Transverse colon (tissue), 4 donors: ENCODE measurements around the gene GALR1.

ENCODE experiments used
- EP300 ChIP-seq: sonication (generic); formaldehyde crosslinking; IDR thresholded peaks from one replicate; pipeline ENCODE4 v1.6.1; 2017; ENCODE audit warnings: antibody characterized with exemption, low read depth
- POLR2A ChIP-seq: fragments of 450-650 bp; IDR thresholded peaks from one replicate; pipeline ENCODE4 v1.6.1; 2016; ENCODE audit warnings: antibody characterized with exemption, mild to moderate bottlenecking, moderate library complexity
- POLR2AphosphoS5 ChIP-seq, 3 donors: sonication (generic); formaldehyde crosslinking; IDR thresholded peaks; one replicate each; pipeline ENCODE4 v1.6.1; 2016; ENCODE audit warnings: antibody characterized with exemption in 3 of 3
- TF ChIP-seq, protein P1 (sequence below), 5 experiments: fragments of 200-600 bp in 3 of 5; fragments of 450-650 bp in 2 of 5; sonication (generic) in 3 of 5; IDR thresholded peaks; 1 replicate in 2 of 5; 2 replicates in 3 of 5; pipeline ENCODE4 v1.5.1; 2016 to 2017; ENCODE audit warnings: antibody characterized with exemption in 5 of 5, inconsistent platforms in 3 of 5, mild to moderate bottlenecking in 2 of 5, moderate library complexity in 1 of 5

DNA sequence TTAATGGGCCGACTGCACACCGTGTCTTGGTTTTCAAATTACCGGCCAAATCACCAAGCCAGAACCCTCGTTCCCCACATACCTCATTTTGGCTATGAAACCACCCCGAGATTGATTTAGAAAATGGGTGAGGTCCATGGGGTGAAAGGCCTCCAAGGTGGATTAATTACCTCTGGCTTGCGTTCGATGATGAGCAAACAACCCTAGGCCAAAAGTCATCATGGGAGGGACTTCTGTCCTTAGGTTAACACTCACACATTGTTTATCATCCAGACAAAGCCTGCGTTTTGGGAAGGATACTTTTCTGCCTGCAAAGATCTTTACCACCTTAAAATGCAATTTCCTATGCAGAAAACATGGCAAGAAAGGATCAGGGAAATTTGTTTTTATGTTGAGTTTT, 48.5 kb downstream of the GALR1 start:
- TF ChIP-seq POLR2AphosphoS5 (IDR thresholded peaks at IDR 0.05): no peak
- TF ChIP-seq, protein P1, sequence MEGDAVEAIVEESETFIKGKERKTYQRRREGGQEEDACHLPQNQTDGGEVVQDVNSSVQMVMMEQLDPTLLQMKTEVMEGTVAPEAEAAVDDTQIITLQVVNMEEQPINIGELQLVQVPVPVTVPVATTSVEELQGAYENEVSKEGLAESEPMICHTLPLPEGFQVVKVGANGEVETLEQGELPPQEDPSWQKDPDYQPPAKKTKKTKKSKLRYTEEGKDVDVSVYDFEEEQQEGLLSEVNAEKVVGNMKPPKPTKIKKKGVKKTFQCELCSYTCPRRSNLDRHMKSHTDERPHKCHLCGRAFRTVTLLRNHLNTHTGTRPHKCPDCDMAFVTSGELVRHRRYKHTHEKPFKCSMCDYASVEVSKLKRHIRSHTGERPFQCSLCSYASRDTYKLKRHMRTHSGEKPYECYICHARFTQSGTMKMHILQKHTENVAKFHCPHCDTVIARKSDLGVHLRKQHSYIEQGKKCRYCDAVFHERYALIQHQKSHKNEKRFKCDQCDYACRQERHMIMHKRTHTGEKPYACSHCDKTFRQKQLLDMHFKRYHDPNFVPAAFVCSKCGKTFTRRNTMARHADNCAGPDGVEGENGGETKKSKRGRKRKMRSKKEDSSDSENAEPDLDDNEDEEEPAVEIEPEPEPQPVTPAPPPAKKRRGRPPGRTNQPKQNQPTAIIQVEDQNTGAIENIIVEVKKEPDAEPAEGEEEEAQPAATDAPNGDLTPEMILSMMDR (IDR thresholded peaks at IDR 0.05): no peak
- no peak for TF ChIP-seq POLR2A
- no peak for TF ChIP-seq EP300
